Dedifferentiated amniotic fluid mesenchymal stem cell (primary cell): ENCODE data around the gene ZNF436.
A peak's percentile ranks its signal among the peaks of the same experiment; 100 is the strongest.
"Not testable (repeated sequence)": the region's sequence is repeated elsewhere in the genome, so short reads cannot be mapped to it uniquely, and the experiment has no call there.

ENCODE experiments used
- DNase-seq: peaks from one replicate; pipeline ENCODE4 v3.0.0-alpha.2; 2016; ENCODE audit errors: extremely low spot score

ZNF436 gene

GRCh38 chr1:23392125-23392855, 22.7 kb upstream of the ZNF436 start:
- no peak for DNase-seq

GRCh38 chr1:23389837-23390321, 20.2 kb upstream of the ZNF436 start:
- no peak for DNase-seq

GRCh38 chr1:23387494-23387893, 17.9 kb upstream of the ZNF436 start:
- no peak for DNase-seq

GRCh38 chr1:23385119-23385621, 15.5 kb upstream of the ZNF436 start:
- DNase-seq: no peak

- DNase-seq: no peak
These were observed 14.8 kb upstream of the ZNF436 start for GRCh38 chr1:23384312-23385058.

GRCh38 chr1:23383577-23384311, 14.1 kb upstream of the ZNF436 start:
- DNase-seq: no peak

GRCh38 chr1:23381233-23381885, 11.7 kb upstream of the ZNF436 start:
- no peak for DNase-seq

- no peak for DNase-seq
These were observed 11.1 kb upstream of the ZNF436 start for GRCh38 chr1:23380719-23381118.

- DNase-seq: not testable (repeated sequence)
These were observed 10.6 kb upstream of the ZNF436 start for GRCh38 chr1:23380236-23380635.

- no peak for DNase-seq
These were observed 7.5 kb upstream of the ZNF436 start for GRCh38 chr1:23376890-23377811.

GRCh38 chr1:23374079-23374735, 4.6 kb upstream of the ZNF436 start:
- DNase-seq: not testable (repeated sequence)

- DNase-seq: no peak
These were observed 2.6 kb upstream of the ZNF436 start for GRCh38 chr1:23371987-23372880.

- no peak for DNase-seq
These were observed 1.3 kb upstream of the ZNF436 start for GRCh38 chr1:23370709-23371584.

GRCh38 chr1:23370330-23370708, 683 bp upstream of the ZNF436 start:
- no peak for DNase-seq

- DNase-seq: peak; percentile 90
These were observed 888 bp downstream of the ZNF436 start for GRCh38 chr1:23368562-23369334.

- peak; percentile 99 for DNase-seq
These were observed 1.7 kb downstream of the ZNF436 start for GRCh38 chr1:23367791-23368561.

GRCh38 chr1:23367451-23367790, 2.2 kb downstream of the ZNF436 start:
- no peak for DNase-seq
